SJSA1 (cell line): Measurements from ENCODE around the gene KDM2A. TPM values are rescaled to one million over a fixed set of nuclear protein-coding genes. Genes with fewer than 3 reads are reported as not detected.
"Not testable (repeated sequence)": the region's sequence is repeated elsewhere in the genome, so short reads cannot be mapped to it uniquely, and the experiment has no call there.

ENCODE experiments used
- DNase-seq, 2 experiments: peaks; one replicate each; pipeline ENCODE4 v3.0.0-alpha.2; 2015 to 2020; ENCODE audit warnings: low spot score in 2 of 2, low read depth in 1 of 2
- H3K27ac ChIP-seq: fragments of 250-450 bp; sonication (Bioruptor Pico); 2 replicates; pipeline ENCODE4 v1.5.1; 2020; ENCODE audit warnings: mild to moderate bottlenecking, moderate library complexity
- H3K27me3 ChIP-seq: fragments of 250-450 bp; sonication (Bioruptor Pico); replicated peaks from 2 replicates; pipeline ENCODE4 v1.5.1; 2020; ENCODE audit warnings: mild to moderate bottlenecking, moderate library complexity
- H3K36me3 ChIP-seq: fragments of 250-450 bp; sonication (Bioruptor Pico); 2 replicates; pipeline ENCODE4 v1.5.1; 2020; ENCODE audit warnings: mild to moderate bottlenecking
- H3K4me1 ChIP-seq: fragments of 250-450 bp; sonication (Bioruptor Pico); replicated peaks from 2 replicates; pipeline ENCODE4 v1.6.1; 2021; ENCODE audit warnings: mild to moderate bottlenecking
- H3K4me3 ChIP-seq: fragments of 250-450 bp; sonication (Bioruptor Pico); 2 replicates; pipeline ENCODE4 v1.5.1; 2020; ENCODE audit warnings: mild to moderate bottlenecking
- H3K9me3 ChIP-seq: fragments of 250-450 bp; sonication (Bioruptor Pico); replicated peaks from 2 replicates; pipeline ENCODE4 v1.5.1; 2020; ENCODE audit warnings: mild to moderate bottlenecking
- total RNA-seq: library from RNA; depleted of rRNA; stranded (reverse); fragments of >200 nt; shearing (Covaris generic); gene quantifications from 2 replicates; pipeline ENCODE4 v1.2.3, GENCODE V29; 2014

Gene KDM2A
- total RNA-seq, 1 experiment from 2014 or later, result 41.2 TPM

- H3K9me3 ChIP-seq, result peaks cover 3% of the 10 kb centered on the region; the same call in 1 of the 2 replicates
- H3K36me3 ChIP-seq, result peaks cover 55% of the 10 kb centered on the region
- H3K27me3 ChIP-seq, result no peaks in the 10 kb centered on the region
- peaks cover 6% of the 10 kb centered on the region for H3K4me1 ChIP-seq
- H3K27ac ChIP-seq, result no peak overlapping the region
- no peak overlapping the region for H3K4me3 ChIP-seq
- peak in 1 of 2 experiments; percentile 47 for DNase-seq
These were observed 137.5 kb downstream of the KDM2A start for GRCh38 chr11:67256477-67257135.

- no peaks in the 10 kb centered on the region for H3K27me3 ChIP-seq
- H3K4me1 ChIP-seq, result peaks cover 18% of the 10 kb centered on the region
- peaks cover 17% of the 10 kb centered on the region for H3K36me3 ChIP-seq
- H3K9me3 ChIP-seq, result no peaks in the 10 kb centered on the region
- H3K4me3 ChIP-seq, result no peak overlapping the region
- peak in 1 of 2 experiments; percentile 42 for DNase-seq
- no peak overlapping the region for H3K27ac ChIP-seq
These were observed 141.3 kb downstream of the KDM2A start for GRCh38 chr11:67260406-67260805.

GRCh38 chr11:67260885-67261639 is 142.0 kb downstream of the KDM2A start:
- H3K4me3 ChIP-seq, result peak overlapping the region; percentile 29
- not testable (repeated sequence) for H3K27ac ChIP-seq, H3K9me3 ChIP-seq, H3K27me3 ChIP-seq
- DNase-seq, result peak; percentile 70 to 88
- H3K36me3 ChIP-seq, result peaks cover 11% of the 10 kb centered on the region
- peaks cover 23% of the 10 kb centered on the region for H3K4me1 ChIP-seq

GRCh38 chr11:67261640-67261945 is 142.5 kb downstream of the KDM2A start:
- H3K4me3 ChIP-seq, result no peak overlapping the region; the same call in 1 of the 2 replicates

GRCh38 chr11:67261946-67262681 is 143.1 kb downstream of the KDM2A start:
- DNase-seq, result no peak

More at GRCh38 chr11:67261640-67261945, 142.5 kb downstream of the KDM2A start:
- no peak for DNase-seq
- Histone ChIP-seq H3K9me3 (no peaks in the 10 kb centered on the region), H3K4me1 (peaks cover 24% of the 10 kb centered on the region), H3K36me3 (peaks cover 9% of the 10 kb centered on the region), H3K27ac (no peak overlapping the region), H3K27me3 (no peaks in the 10 kb centered on the region)

GRCh38 chr11:67262731-67263675 is 143.9 kb downstream of the KDM2A start:
- DNase-seq, result peak; percentile 85 to 95
- Histone ChIP-seq H3K4me3 (no peak overlapping the region), H3K9me3 (no peaks in the 10 kb centered on the region), H3K4me1 (peaks cover 35% of the 10 kb centered on the region), H3K36me3 (peaks cover 15% of the 10 kb centered on the region), H3K27me3 (no peaks in the 10 kb centered on the region), H3K27ac (no peak overlapping the region)

More at GRCh38 chr11:67261946-67262681, 143.1 kb downstream of the KDM2A start:
- peaks cover 9% of the 10 kb centered on the region for H3K36me3 ChIP-seq
- H3K27ac ChIP-seq, result no peak overlapping the region
- no peaks in the 10 kb centered on the region for H3K9me3 ChIP-seq
- no peaks in the 10 kb centered on the region for H3K27me3 ChIP-seq
- H3K4me3 ChIP-seq, result no peak overlapping the region
- H3K4me1 ChIP-seq, result peaks cover 26% of the 10 kb centered on the region

GRCh38 chr11:67264260-67264659 is 145.2 kb downstream of the KDM2A start:
- Histone ChIP-seq H3K27me3 (no peaks in the 10 kb centered on the region), H3K4me3 (no peak overlapping the region), H3K27ac (no peak overlapping the region), H3K4me1 (peaks cover 36% of the 10 kb centered on the region), H3K9me3 (no peaks in the 10 kb centered on the region), H3K36me3 (peaks cover 28% of the 10 kb centered on the region)
- no peak for DNase-seq

- Histone ChIP-seq H3K4me3 (no peak overlapping the region), H3K4me1 (peaks cover 36% of the 10 kb centered on the region), H3K27me3 (no peaks in the 10 kb centered on the region), H3K36me3 (peaks cover 36% of the 10 kb centered on the region), H3K27ac (no peak overlapping the region), H3K9me3 (no peaks in the 10 kb centered on the region)
- DNase-seq, result no peak
These were observed 146.0 kb downstream of the KDM2A start for GRCh38 chr11:67264877-67265632.

- peak; percentile 78 to 83 for DNase-seq
- H3K9me3 ChIP-seq, result no peaks in the 10 kb centered on the region
- H3K4me3 ChIP-seq, result peak overlapping the region; percentile 30
- peaks cover 43% of the 10 kb centered on the region for H3K36me3 ChIP-seq
- peaks cover 35% of the 10 kb centered on the region for H3K4me1 ChIP-seq
- no peak overlapping the region for H3K27ac ChIP-seq
- H3K27me3 ChIP-seq, result no peaks in the 10 kb centered on the region
These were observed 146.8 kb downstream of the KDM2A start for GRCh38 chr11:67265633-67266448.

- DNase-seq, result no peak
- Histone ChIP-seq H3K36me3 (peaks cover 51% of the 10 kb centered on the region), H3K27ac (peak within 1 kb of the TSS; percentile 20; the same call in 1 of the 2 replicates), H3K4me1 (peaks cover 30% of the 10 kb centered on the region), H3K4me3 (peak within 1 kb of the TSS; percentile 97), H3K27me3 (no peaks in the 10 kb centered on the region), H3K9me3 (no peaks in the 10 kb centered on the region)
These were observed 147.6 kb downstream of the KDM2A start, which contains the start of gene GRK2 for GRCh38 chr11:67266449-67267187. Gene GRK2, plus strand, starts transcription at chr11:67266473. Its CDS starts 227 bp downstream, at chr11:67266700.
